ENCODE results near the gene CEP104.

CEP104 gene

DNA sequence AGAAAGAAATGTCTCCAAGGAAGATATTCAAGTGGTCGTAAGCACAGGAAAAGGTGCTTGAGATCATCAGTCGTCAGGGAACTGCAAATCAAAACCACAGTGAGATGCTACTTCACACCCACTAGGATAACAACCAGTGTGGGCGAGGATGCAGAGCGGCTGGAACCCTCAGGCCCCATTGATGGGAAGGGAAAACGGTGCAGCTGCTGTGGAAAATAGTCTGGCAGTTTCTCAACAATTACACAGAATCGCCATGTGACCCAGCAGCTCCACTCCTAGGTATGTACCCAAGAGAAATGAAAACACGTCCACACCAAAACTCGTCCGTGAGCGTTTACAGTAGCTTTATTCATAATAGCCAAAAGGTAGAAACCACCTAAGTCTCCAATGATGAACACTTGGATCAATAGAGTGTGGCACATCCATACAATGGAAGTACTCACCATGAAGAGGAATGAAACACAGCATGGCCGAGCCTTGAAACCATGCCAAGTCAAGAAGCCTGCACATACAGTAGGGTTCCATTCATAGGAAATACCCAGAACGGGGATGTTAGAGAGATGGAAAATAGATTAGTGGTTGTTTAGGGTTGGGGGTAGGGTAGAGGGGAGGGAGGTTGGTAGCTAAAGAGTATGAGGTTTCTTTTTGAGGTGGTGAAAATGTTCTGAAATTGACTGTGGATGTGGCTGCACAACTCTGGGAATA is 6.4 kb upstream of the CEP104 start:
- Mint-ChIP-seq H3K4me3 (no peak overlapping the region), H3K27ac (no peak overlapping the region), H3K4me1 (peaks cover 9% of the 10 kb centered on the region), H3K9me3 (no peaks in the 10 kb centered on the region), H3K36me3 (peaks cover 11% of the 10 kb centered on the region)
- ATAC-seq (no peak), DNase-seq (ENCODE audit: low spot score in 2 of 2) (no peak)

DNA sequence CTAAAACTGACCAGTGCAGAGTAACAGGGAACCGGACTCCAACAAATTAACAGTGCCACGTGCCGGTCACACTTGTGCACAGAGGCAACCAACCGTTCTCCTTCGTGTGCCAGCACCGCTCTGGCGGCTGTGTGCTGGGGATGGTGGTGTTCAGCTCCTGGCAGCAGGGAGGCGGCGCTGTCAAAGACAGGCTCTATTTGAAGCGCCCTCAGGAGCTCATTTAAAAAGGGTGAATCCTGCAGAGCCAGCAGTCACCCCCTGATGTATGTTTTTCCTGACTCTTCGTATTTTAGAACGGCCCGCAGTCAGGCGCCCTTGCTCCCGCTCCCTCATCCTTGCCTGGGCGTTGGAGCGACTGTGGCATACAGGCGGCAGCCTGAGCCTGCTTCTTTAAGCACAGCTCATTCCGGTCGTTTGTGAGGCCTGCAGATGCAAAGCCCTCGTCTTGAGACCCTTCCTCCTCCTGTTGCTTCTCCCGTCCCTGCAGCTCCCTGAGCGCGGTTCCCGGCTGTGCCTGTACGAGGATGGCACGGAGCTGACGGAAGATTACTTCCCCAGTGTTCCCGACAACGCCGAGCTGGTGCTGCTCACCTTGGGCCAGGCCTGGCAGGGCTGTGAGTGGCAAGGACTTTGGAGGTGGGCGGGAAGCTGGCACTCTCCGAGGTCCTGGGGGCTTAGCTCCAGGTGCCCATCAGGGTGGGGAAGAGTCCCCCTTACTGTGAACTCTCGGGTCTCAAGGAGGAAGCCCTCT is 1.4 kb upstream of the CEP104 start:
- Mint-ChIP-seq H3K9me3 (no peaks in the 10 kb centered on the region), H3K36me3 (peaks cover 6% of the 10 kb centered on the region), H3K4me3 (peak overlapping the region; percentile 95), H3K27ac (no peak overlapping the region), H3K4me1 (peaks cover 26% of the 10 kb centered on the region)
- ATAC-seq (no peak), DNase-seq (ENCODE audit: low spot score in 2 of 2) (no peak)

DNA sequence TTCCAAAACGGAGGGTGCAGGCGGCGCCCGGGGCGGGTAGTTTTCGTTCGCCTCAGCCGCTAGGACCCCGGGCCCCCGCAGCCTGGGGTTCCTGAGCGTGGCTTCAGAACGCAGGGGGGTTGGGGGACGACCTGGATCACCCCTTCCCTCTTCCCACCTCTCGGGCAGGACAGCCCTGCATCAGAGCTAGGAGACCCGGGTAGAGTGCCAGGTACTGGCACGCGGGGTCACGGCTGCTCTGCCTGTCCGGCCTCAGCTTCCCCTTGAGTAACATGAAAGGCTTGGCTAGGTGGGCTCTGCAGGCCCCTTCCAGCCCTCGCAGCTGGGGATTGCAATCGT is 749 bp upstream of the CEP104 start:
- Mint-ChIP-seq H3K4me1 (peaks cover 26% of the 10 kb centered on the region), H3K9me3 (no peaks in the 10 kb centered on the region), H3K36me3 (peaks cover 6% of the 10 kb centered on the region), H3K27ac (peak overlapping the region; percentile 94), H3K4me3 (peak overlapping the region; percentile 95)
- no peak for DNase-seq (ENCODE audit: low spot score in 2 of 2)
- no peak for ATAC-seq

DNA sequence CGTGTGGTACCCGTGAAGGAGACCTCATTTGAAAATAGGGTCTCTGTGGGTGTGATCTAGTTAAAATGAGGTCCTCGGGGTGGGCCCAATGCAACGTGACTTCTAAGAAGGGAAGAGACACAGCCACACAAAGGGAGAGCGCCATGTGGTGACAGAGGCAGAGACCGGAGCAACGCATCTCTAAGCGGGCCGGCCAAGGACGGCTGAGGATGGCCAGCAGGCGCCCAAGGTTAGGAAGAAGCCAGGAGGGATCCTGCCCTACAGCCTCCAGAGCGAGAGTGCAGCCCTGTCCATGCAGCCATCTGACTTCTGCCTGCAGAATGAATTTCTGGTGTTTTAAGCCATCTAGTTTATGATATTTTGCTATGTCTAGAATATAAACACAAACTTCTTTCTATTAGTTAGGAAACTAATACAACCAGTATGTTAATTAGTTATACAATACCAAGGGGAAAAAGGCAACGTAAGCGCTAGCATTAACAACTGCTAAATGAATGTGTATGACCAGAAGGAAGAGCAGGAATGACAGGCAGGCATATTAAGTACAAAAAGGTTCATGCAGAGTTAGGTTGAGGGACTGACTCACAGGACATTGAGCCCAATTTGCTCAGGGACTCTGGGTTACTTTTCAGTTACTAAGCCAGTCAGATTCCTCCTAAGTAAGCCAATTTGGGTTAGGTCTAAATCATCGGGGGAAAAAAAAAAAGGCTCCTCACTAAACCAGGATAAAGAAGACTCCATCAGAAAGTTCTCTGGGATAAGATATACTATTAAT is 4.1 kb downstream of the CEP104 start:
- ATAC-seq, result no peak
- no peak overlapping the region for H3K27ac Mint-ChIP-seq

DNA sequence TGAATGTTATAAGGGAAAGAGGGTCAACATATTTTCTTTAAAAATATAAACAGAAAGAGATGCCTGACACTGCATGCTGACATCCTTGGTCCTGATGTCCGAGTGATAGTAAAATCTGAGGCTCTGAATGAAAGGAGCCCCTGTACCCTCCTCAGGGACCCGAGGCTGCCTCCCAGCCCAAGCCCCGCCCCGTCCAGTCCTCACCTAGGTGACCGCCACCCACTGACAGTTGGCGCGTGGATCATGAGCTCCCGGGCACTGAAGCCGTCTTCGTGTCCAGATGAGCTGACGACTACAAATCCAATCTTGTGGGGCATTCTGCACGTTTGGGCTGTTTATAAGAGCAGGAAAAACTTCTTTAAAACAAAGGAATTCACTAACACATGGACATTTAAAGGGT is 4.9 kb downstream of the CEP104 start:
- peaks cover 49% of the 10 kb centered on the region for H3K36me3 Mint-ChIP-seq
- peaks cover 8% of the 10 kb centered on the region for H3K4me1 Mint-ChIP-seq
- H3K27ac Mint-ChIP-seq, result no peak overlapping the region
- no peak for DNase-seq (ENCODE audit: low spot score in 2 of 2)
- no peaks in the 10 kb centered on the region for H3K9me3 Mint-ChIP-seq
- H3K4me3 Mint-ChIP-seq, result no peak overlapping the region
- ATAC-seq, result no peak

More for the DNA sequence above, 4.1 kb downstream of the CEP104 start:
- H3K36me3 Mint-ChIP-seq, result peaks cover 45% of the 10 kb centered on the region
- peaks cover 13% of the 10 kb centered on the region for H3K4me1 Mint-ChIP-seq
- no peaks in the 10 kb centered on the region for H3K9me3 Mint-ChIP-seq
- H3K4me3 Mint-ChIP-seq, result no peak overlapping the region
- DNase-seq (ENCODE audit: low spot score in 2 of 2), result no peak

DNA sequence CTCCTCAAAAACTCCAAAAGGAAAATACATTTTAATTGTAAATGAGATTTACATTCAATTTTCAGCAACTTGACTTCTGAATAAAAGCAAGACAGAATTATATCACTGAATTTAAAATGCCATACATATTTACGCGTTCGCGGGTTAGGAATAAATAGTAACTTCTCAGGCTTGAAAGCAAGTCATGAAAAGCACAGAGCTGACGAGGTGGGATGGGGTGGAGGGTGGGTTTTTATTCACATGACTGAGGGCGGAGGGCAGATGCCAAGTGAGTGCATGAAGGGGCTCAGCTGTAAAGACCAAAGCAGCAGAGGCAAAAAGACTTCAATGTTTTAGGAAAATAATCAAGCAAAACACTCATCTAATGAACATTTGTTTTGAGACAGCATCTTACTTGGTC is 5.7 kb downstream of the CEP104 start:
- DNase-seq (ENCODE audit: low spot score in 2 of 2) (no peak), ATAC-seq (no peak)
- Mint-ChIP-seq H3K36me3 (peaks cover 55% of the 10 kb centered on the region), H3K27ac (no peak overlapping the region), H3K9me3 (no peaks in the 10 kb centered on the region), H3K4me1 (peaks cover 7% of the 10 kb centered on the region), H3K4me3 (no peak overlapping the region)

DNA sequence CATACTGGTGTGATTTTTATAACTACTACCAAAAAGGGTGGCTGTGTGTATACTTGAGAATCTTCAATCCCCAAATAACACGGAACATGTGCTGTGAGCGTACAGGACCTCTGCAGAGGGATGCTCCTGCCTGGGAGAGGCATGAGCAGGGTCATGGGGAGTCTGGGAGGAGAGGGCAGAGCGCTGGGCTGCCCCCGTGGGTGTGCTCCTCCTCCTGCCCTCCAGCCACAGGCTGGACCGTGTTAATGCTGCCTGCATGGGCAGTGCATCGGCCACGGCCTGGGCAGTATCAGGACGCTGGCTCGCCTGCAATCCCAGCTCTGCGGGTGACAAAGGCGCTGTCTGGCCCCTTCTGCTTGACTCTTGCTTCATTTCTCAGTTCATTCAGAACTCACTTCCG is 6.2 kb downstream of the CEP104 start:
- no peak overlapping the region for H3K4me3 Mint-ChIP-seq
- no peak overlapping the region for H3K27ac Mint-ChIP-seq
- no peaks in the 10 kb centered on the region for H3K9me3 Mint-ChIP-seq
- peaks cover 58% of the 10 kb centered on the region for H3K36me3 Mint-ChIP-seq
- DNase-seq (ENCODE audit: low spot score in 2 of 2) (no peak), ATAC-seq (no peak)
- peaks cover 7% of the 10 kb centered on the region for H3K4me1 Mint-ChIP-seq

DNA sequence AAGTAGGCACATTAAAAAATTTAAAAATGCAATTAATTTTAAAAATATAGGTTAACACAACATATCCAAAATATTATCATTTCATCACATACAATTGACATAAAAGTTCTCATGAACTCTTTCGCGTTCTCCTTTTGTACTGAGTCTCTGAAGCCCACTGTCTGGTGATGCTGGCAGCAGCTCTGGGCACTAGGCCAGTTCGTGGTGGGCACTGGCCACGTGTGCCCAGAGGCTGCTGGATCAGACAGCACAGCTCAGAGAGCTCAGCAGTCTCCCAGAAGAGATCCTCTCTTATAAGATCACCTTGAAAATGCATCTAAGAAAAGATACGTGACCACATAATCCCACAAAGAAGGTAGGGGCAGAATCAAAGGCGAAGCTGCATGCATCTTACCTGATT is 9.9 kb downstream of the CEP104 start:
- no peak for ATAC-seq
- Mint-ChIP-seq H3K27ac (no peak overlapping the region), H3K4me1 (no peaks in the 10 kb centered on the region), H3K4me3 (no peak overlapping the region), H3K36me3 (peaks cover 93% of the 10 kb centered on the region), H3K9me3 (no peaks in the 10 kb centered on the region)
- no peak for DNase-seq (ENCODE audit: low spot score in 2 of 2)

DNA sequence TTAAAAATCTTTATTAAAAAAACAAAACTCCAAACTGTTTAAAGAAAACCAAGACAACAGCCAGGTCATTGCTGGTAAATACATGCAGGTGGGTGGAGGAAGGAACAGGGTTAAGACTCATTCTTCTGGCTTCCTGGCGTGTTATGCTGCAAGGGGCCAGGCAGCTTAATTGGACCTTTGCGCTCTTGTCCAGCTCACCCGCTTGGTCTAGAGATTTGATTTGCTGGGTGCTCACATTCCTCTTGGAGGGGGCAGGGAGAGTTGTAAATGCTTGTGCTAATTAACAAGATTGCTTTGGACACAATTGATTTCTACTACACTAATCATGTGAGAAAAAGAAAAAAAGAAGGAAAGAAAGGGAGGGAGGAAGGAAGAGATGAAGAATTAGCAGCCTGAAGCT is 10.5 kb downstream of the CEP104 start:
- Mint-ChIP-seq H3K36me3 (peaks cover 94% of the 10 kb centered on the region), H3K4me3 (no peak overlapping the region), H3K27ac (no peak overlapping the region), H3K9me3 (no peaks in the 10 kb centered on the region), H3K4me1 (no peaks in the 10 kb centered on the region)
- ATAC-seq, result no peak
- no peak for DNase-seq (ENCODE audit: low spot score in 2 of 2)

DNA sequence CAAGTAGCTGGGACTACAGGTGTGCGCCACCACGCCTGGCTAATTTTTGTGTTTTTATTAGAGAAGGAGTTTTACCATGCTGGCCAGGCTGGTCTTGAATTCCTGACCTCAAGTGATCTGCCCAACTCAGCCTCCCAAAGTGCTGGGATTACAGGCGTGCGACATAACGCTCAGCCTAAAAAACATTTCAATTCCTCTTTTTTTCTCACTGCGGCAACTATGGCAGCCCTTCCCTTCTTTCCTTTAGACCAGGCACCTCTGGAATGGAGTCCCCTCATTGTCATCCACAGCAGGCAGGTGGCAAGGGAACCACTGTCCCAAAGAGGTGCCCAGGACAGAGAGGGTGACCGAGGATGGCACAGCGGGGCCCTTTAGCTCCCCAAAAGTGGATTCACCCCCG is 14.1 kb downstream of the CEP104 start:
- Mint-ChIP-seq H3K4me1 (no peaks in the 10 kb centered on the region), H3K27ac (no peak overlapping the region), H3K9me3 (no peaks in the 10 kb centered on the region), H3K36me3 (peaks cover 83% of the 10 kb centered on the region), H3K4me3 (no peak overlapping the region)
- no peak for DNase-seq (ENCODE audit: low spot score in 2 of 2)
- ATAC-seq, result no peak

DNA sequence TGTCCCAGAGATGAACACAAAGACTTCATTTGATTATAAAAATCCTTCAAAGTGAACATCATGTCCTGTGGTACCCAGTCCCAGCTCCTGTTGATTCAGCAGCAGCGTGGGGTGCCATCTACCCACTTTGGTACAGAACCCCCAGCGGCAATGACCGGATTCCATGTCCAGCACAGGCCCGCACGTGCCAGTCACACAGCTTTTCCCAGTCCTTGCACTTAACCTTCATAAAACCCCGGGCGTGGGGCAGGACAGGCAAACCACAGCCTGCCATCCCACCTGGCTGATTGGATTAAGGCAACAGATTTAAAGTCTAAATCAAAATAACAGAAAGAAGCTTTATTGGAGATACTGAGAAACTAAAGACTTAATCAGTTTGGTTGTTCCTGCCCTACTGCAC is 15.5 kb downstream of the CEP104 start:
- DNase-seq (ENCODE audit: low spot score in 2 of 2) (no peak), ATAC-seq (no peak)
- Mint-ChIP-seq H3K27ac (no peak overlapping the region), H3K4me1 (no peaks in the 10 kb centered on the region), H3K4me3 (no peak overlapping the region), H3K9me3 (no peaks in the 10 kb centered on the region), H3K36me3 (peaks cover 83% of the 10 kb centered on the region)

DNA sequence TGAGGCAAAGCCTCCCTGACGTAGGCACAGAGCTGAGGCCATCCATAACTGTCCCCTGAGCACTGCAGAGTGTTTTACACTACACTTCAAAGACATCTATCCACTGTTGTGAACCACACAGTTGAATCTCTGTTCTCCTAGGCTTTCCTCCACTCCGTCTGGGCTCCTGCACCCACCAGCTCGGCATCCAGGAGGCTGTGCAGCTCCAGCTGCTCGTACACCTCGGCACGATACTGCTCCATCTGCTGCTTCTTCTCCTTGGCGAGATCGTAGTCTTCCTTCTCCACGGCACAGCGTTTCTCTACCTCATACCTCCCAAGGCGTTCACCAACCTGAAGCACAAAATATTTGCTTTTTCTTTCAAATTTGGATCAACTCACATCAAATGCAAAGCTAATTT is 18.2 kb downstream of the CEP104 start:
- Mint-ChIP-seq H3K9me3 (no peaks in the 10 kb centered on the region), H3K4me1 (no peaks in the 10 kb centered on the region), H3K4me3 (no peak overlapping the region), H3K27ac (no peak overlapping the region), H3K36me3 (peaks cover 82% of the 10 kb centered on the region)
- DNase-seq (ENCODE audit: low spot score in 2 of 2), result no peak
- no peak for ATAC-seq

DNA sequence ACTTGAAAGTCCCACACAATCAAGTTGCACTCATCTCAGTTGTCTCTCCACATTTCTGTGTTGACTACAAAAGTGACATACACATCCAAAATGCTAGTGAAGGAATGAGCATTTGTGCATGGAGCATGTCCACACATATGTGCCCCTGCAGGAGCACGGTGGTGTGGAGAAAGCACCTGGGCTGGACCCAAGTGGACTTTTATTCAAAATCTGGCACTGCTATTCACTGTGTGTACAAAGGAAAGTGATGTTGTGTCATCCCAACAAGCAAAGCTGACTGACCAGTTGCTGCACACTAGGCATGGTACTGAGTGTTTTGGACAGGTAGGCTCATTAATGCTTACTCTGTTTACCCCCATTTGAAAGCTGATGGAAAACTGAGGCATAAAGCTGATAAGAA is 19.3 kb downstream of the CEP104 start:
- Mint-ChIP-seq H3K36me3 (peaks cover 82% of the 10 kb centered on the region), H3K4me3 (no peak overlapping the region), H3K9me3 (no peaks in the 10 kb centered on the region), H3K4me1 (no peaks in the 10 kb centered on the region), H3K27ac (no peak overlapping the region)
- DNase-seq (ENCODE audit: low spot score in 2 of 2) (no peak), ATAC-seq (no peak)

DNA sequence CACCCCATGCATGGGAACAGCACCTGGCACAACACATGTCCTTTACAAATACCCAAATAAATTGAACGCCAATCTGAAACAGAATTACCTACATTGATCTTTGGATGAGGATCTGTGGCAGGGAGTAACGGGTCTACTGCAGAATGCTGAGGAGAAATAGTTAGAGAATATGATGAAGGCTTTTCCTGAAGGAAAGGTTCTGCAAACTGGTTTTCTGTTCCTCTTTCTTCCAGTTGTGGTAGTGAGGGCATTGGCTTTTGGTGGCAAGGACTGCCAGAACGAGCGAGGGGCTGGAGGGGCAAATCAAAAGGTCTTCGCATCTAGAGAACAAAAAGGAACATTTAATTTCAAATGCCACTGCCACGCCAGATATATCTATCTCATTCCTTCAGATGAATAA is 19.8 kb downstream of the CEP104 start:
- no peak overlapping the region for H3K27ac Mint-ChIP-seq
- H3K4me1 Mint-ChIP-seq, result no peaks in the 10 kb centered on the region
- ATAC-seq, result no peak

DNA sequence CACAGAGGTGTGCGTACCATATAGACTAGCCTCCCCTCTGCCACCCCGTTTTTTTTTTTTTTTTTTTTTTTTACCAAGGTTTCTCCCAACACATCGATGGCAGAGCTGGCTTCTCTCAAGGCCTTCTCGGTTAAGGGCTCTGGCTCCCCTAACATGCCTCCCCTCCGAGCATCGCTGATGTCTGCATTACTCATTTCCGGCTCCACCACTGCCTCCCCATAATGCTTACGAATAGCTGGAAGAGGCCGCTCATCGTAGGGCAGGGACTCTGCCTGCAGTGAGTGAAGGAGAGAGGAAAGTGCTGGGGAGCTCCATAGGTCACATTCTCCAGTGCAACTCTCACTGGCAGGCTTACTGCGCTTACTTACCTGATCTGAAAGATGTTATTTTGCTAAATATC is 20.6 kb downstream of the CEP104 start:
- Mint-ChIP-seq H3K27ac (no peak overlapping the region), H3K36me3 (peaks cover 83% of the 10 kb centered on the region), H3K9me3 (no peaks in the 10 kb centered on the region), H3K4me3 (no peak overlapping the region), H3K4me1 (no peaks in the 10 kb centered on the region)
- ATAC-seq, result no peak
- DNase-seq (ENCODE audit: low spot score in 2 of 2), result no peak

More for the DNA sequence above, 19.8 kb downstream of the CEP104 start:
- no peak for DNase-seq (ENCODE audit: low spot score in 2 of 2)
- Mint-ChIP-seq H3K36me3 (peaks cover 82% of the 10 kb centered on the region), H3K4me3 (no peak overlapping the region), H3K9me3 (no peaks in the 10 kb centered on the region)

DNA sequence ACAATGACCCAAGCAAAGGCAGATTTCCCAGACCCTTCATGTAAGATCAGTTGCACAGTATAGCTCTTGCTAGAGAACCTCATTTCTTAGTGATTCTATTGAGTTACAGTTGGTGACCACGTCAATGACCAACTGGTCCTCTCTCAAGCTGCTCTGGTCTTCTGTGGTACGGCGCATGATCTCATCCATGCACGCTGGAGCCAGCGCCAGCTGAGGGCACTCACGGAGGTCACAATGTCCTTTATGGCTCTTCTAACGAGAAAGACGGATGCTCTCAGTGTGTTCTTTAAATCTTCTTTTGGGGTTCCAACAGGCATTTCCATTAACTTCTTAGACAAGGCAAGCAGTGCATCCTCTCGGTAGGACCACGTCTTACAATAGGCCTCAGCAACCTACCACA is 22.3 kb downstream of the CEP104 start:
- Mint-ChIP-seq H3K4me3 (no peak overlapping the region), H3K36me3 (peaks cover 93% of the 10 kb centered on the region), H3K27ac (no peak overlapping the region), H3K9me3 (no peaks in the 10 kb centered on the region), H3K4me1 (no peaks in the 10 kb centered on the region)
- no peak for DNase-seq (ENCODE audit: low spot score in 2 of 2)
- no peak for ATAC-seq
